ENCODE data around the gene EPS8L2. TPM values are rescaled to one million over a fixed set of nuclear protein-coding genes. Genes with fewer than 3 reads are reported as not detected.

Gene EPS8L2
- total RNA-seq, 1 donor: 47.9 TPM

- TF ChIP-seq CTCF (IDR thresholded peaks at IDR 0.05; ENCODE audit: insufficient read depth, low read length): no peak
- H3K4me3 ChIP-seq (ENCODE audit: low read depth, low read length): peak overlapping the region; percentile 68
- peak; percentile 33 for DNase-seq (ENCODE audit: low read depth)
These were observed 12.6 kb upstream of the EPS8L2 start for GRCh38 chr11:693415-693831.

- no peak for DNase-seq (ENCODE audit: low read depth)
- peak overlapping the region; percentile 68 for H3K4me3 ChIP-seq (ENCODE audit: low read depth, low read length)
- no peak for TF ChIP-seq CTCF (IDR thresholded peaks at IDR 0.05; ENCODE audit: insufficient read depth, low read length)
These were observed 12.0 kb upstream of the EPS8L2 start for GRCh38 chr11:693887-694562.

- peak within 1 kb of the TSS; percentile 80 for H3K4me3 ChIP-seq (ENCODE audit: low read depth, low read length)
- peak; percentile 97 for DNase-seq (ENCODE audit: low read depth)
- no peak for TF ChIP-seq CTCF (IDR thresholded peaks at IDR 0.05; ENCODE audit: insufficient read depth, low read length)
These were observed 11.3 kb upstream of the EPS8L2 start, which contains the start of gene DEAF1 for GRCh38 chr11:694563-695287. TSS of gene DEAF1 (minus strand) at chr11:695222. CDS start at chr11:695047, 175 bp downstream.

- no peak for DNase-seq (ENCODE audit: low read depth)
- TF ChIP-seq CTCF (IDR thresholded peaks at IDR 0.05; ENCODE audit: insufficient read depth, low read length): no peak
- peak overlapping the region; percentile 73 for H3K4me3 ChIP-seq (ENCODE audit: low read depth, low read length)
These were observed 10.8 kb upstream of the EPS8L2 start for GRCh38 chr11:695288-695537.

- DNase-seq (ENCODE audit: low read depth): peak; percentile 97
- no peak for TF ChIP-seq CTCF (IDR thresholded peaks at IDR 0.05; ENCODE audit: insufficient read depth, low read length)
- H3K4me3 ChIP-seq (ENCODE audit: low read depth, low read length): peak within 1 kb of the TSS; percentile 80
These were observed 10.3 kb upstream of the EPS8L2 start, which contains the start of gene TMEM80 for GRCh38 chr11:695538-696248. TSS of gene TMEM80 (plus strand) at chr11:695816. CDS start at chr11:695828, 12 bp downstream.

- H3K4me3 ChIP-seq (ENCODE audit: low read depth, low read length): peak overlapping the region; percentile 80
- peak; percentile 94 for DNase-seq (ENCODE audit: low read depth)
- TF ChIP-seq CTCF (IDR thresholded peaks at IDR 0.05; ENCODE audit: insufficient read depth, low read length): no peak
These were observed 9.0 kb upstream of the EPS8L2 start for GRCh38 chr11:696955-697491.

Measured in fibroblast of the aortic adventitia (primary cell).